CD8-positive, alpha-beta memory T cell (primary cell): ENCODE data around the gene RFC4. TPM values are rescaled to one million over a fixed set of nuclear protein-coding genes. Genes with fewer than 3 reads are reported as not detected.
A peak's percentile ranks its signal among the peaks of the same experiment; 100 is the strongest.

Source experiments
- CTCF ChIA-PET: fragments of 350-600 bp; sonication (Branson Sonifier 250); formaldehyde crosslinking; loops from one replicate; lab custom pipeline; 2021; ENCODE audit warnings: antibody characterized with exemption; lab: Charles Lee
- POLR2A ChIA-PET: fragments of 350-600 bp; sonication (Branson Sonifier 250); formaldehyde crosslinking; loops from one replicate; lab custom pipeline; 2021; ENCODE audit warnings: antibody characterized with exemption; lab: Charles Lee
- DNase-seq, 5 donors: peaks; one replicate each; pipeline versions ENCODE4 v3.0.0 to v3.0.0-alpha.2; 2020 to 2022; ENCODE audit warnings: mixed read lengths in 1 of 5
- H3K27ac ChIP-seq: one replicate; pipeline ENCODE4 v1.7.0; 2013; ENCODE audit warnings: low read depth, mild to moderate bottlenecking, low read length, moderate library complexity
- H3K27me3 ChIP-seq: 2 replicates; pipeline ENCODE4 v1.7.0; 2013; ENCODE audit warnings: low read length, mild to moderate bottlenecking; ENCODE audit not compliant: insufficient read depth, poor library complexity, severe bottlenecking
- H3K36me3 ChIP-seq: 2 replicates; pipeline ENCODE4 v1.7.0; 2013; ENCODE audit warnings: mild to moderate bottlenecking, low read length, moderate library complexity; ENCODE audit not compliant: insufficient read depth
- H3K4me1 ChIP-seq: 2 replicates; pipeline ENCODE4 v1.7.0; 2013; ENCODE audit warnings: mild to moderate bottlenecking, low read length, moderate library complexity; ENCODE audit not compliant: insufficient read depth
- H3K4me3 ChIP-seq: 2 replicates; pipeline ENCODE4 v1.7.0; 2013; ENCODE audit warnings: mild to moderate bottlenecking, low read length
- H3K9me3 ChIP-seq: 2 replicates; pipeline ENCODE4 v1.7.0; 2013; ENCODE audit warnings: mild to moderate bottlenecking, low read length
- H3K27ac Mint-ChIP-seq, 8 donors: one replicate each; pipeline ENCODE4 v1.8.0; 2020 to 2021; ENCODE audit warnings: mixed read lengths in 8 of 8, mild to moderate bottlenecking in 6 of 8, inconsistent platforms in 3 of 8, moderate library complexity in 3 of 8
- H3K27me3 Mint-ChIP-seq, 2 donors: one replicate each; pipeline ENCODE4 v1.8.0; 2020 to 2021; ENCODE audit warnings: mixed read lengths in 2 of 2, mild to moderate bottlenecking in 1 of 2, moderate library complexity in 1 of 2
- H3K36me3 Mint-ChIP-seq, 3 donors: one replicate each; pipeline ENCODE4 v1.8.0; 2020 to 2021; ENCODE audit warnings: mixed read lengths in 3 of 3, inconsistent platforms in 1 of 3, mild to moderate bottlenecking in 1 of 3
- H3K4me1 Mint-ChIP-seq, 3 donors: one replicate each; pipeline ENCODE4 v1.8.0; 2020 to 2021; ENCODE audit warnings: mixed read lengths in 3 of 3, inconsistent platforms in 1 of 3, mild to moderate bottlenecking in 1 of 3
- H3K4me3 Mint-ChIP-seq, 7 donors: one replicate each; pipeline ENCODE4 v1.8.0; 2020 to 2021; ENCODE audit warnings: mixed read lengths in 7 of 7, mild to moderate bottlenecking in 6 of 7, moderate library complexity in 4 of 7, inconsistent platforms in 2 of 7
- H3K9me3 Mint-ChIP-seq, 5 donors: one replicate each; pipeline ENCODE4 v1.8.0; 2020 to 2022; ENCODE audit warnings: mixed read lengths in 5 of 5, mild to moderate bottlenecking in 3 of 5, moderate library complexity in 2 of 5, inconsistent platforms in 1 of 5
- polyA plus RNA-seq: library from polyadenylated mRNA; unstranded; fragments of 300-500 nt; fragmentation: Illumina TruSeq; gene quantifications from one replicate; pipeline ENCODE4 v1.2.3, GENCODE V29; 2021
- total RNA-seq, 2 experiments: library from RNA; stranded (reverse); gene quantifications; one replicate each; pipeline ENCODE4 v1.2.3, GENCODE V29; 2021

RFC4 gene
- total and polyA plus RNA-seq, 3 experiments from 2014 or later = 23.9 to 110 (median 106) TPM

- no peak overlapping the region for H3K27ac ChIP-seq
- Mint-ChIP-seq H3K9me3 (no peaks in the 10 kb centered on the region), H3K4me3 (peak overlapping the region in 1 of 7 donors; percentile 28), H3K27me3 (no peaks in the 10 kb centered on the region), H3K27ac (peak overlapping the region in 7 of 8 donors; percentile 37 to 97 (median 76)), H3K36me3 (peaks cover 27 to 89% (median 43%) of the 10 kb centered on the region in 3 donors), H3K4me1 (peaks cover 42 to 56% (median 52%) of the 10 kb centered on the region in 3 donors)
- ChIA-PET CTCF (interaction anchor here (0.9 to 1.5 kb wide), 3 partner anchors 18 to 174 kb away, joined by 3 to 4 read pairs (median 3); no protein-coding TSS in a partner anchor), POLR2A (interaction anchor here (2.6 kb wide), 1 partner anchor 16 kb away, joined by 9 read pairs; the partner anchor contains the start of gene RFC4)
- H3K9me3 ChIP-seq = no peaks in the 10 kb centered on the region
- peaks cover 35% of the 10 kb centered on the region for H3K4me1 ChIP-seq
- H3K4me3 ChIP-seq = no peak overlapping the region
- no peaks in the 10 kb centered on the region for H3K27me3 ChIP-seq
- DNase-seq = no peak
- peaks cover 53% of the 10 kb centered on the region for H3K36me3 ChIP-seq
Measured at GRCh38 chr3:186790261-186790981, 15.9 kb downstream of the RFC4 start.

DNA sequence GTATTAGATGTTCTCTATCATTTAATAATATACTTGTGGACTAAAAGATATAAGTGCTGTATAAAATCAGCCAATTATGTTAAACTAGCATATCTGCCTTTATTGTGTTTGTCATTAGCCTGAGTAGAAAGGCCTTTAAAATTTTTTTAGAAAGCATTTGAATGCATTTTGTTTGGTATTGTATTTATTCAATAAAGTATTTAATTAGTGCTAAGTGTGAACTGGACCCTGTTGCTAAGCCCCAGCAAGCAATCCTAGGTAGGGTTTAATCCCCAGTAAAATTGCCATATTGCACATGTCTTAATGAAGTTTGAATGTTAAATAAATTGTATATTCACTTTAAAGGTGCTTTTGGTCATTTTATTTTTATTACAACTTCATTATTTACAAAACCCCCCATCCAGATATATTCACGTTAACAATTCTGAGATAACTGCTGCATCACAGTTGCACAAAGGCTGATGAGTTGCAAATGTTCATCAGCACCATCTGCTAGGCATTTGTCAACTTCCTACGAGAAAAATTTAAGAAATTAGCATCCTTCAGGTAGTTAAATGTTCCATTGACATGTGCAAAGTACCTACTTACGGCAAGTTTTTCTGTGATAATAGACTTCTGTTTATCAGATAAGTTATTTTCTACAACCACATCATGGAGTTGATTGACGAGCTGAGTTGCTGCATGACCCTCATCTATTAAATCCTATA is 16.6 kb downstream of the RFC4 start:
- peaks cover 48 to 63% (median 59%) of the 10 kb centered on the region in 3 donors for H3K4me1 Mint-ChIP-seq
- Histone ChIP-seq H3K4me3 (no peak overlapping the region), H3K27me3 (no peaks in the 10 kb centered on the region), H3K36me3 (peaks cover 60% of the 10 kb centered on the region), H3K4me1 (peaks cover 42% of the 10 kb centered on the region), H3K27ac (no peak overlapping the region), H3K9me3 (no peaks in the 10 kb centered on the region)
- ChIA-PET CTCF (interaction anchor here (0.9 to 1.5 kb wide), 4 partner anchors 8 to 173 kb away, joined by 3 to 4 read pairs (median 4); no protein-coding TSS in a partner anchor), POLR2A (interaction anchor here (2.6 kb wide), 1 partner anchor 17 kb away, joined by 9 read pairs; the partner anchor contains the start of gene RFC4)
- H3K36me3 Mint-ChIP-seq = peaks cover 35 to 93% (median 50%) of the 10 kb centered on the region in 3 donors
- H3K27ac Mint-ChIP-seq = peak overlapping the region; percentile 42 to 99 (median 74)
- DNase-seq = no peak
- no peaks in the 10 kb centered on the region for H3K9me3 Mint-ChIP-seq
- peak overlapping the region in 2 of 7 donors; percentile 22 to 37 for H3K4me3 Mint-ChIP-seq
- H3K27me3 Mint-ChIP-seq = no peaks in the 10 kb centered on the region

DNA sequence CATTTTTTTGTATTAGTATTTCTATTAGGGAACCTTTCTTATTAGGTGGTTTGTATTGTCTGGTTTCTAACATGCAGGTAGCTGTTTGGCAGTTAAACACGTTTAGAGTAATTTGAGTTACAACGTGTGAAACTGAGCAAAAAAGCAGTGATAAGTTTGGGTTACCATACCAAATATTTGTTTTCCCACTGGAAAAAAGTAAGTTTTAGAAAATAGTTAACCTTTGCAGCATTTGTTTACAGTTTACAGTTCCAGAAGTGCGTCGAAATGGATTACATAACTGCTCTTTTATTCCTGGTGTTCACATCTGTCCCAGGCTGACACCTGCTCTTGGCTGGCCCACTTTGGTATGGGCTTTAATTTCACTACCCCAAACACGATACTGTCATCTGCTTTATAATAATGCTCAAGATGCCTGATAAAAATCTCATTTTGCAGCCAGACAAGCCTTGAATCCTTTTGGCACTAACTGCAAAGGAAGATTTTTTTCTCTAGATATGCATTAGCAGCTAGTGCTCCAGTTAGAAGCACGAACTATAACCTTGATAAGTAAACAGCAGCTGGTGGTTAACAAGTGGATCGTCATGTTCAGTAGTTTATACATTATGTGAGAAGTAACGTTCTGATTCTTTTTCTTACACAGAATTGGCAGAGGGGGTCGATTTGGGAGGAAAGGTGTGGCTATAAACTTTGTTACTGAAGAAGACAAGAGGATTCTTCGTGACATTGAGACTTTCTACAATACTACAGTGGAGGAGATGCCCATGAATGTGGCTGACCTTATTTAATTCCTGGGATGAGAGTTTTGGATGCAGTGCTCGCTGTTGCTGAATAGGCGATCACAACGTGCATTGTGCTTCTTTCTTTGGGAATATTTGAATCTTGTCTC is 17.6 kb downstream of the RFC4 start:
- no peaks in the 10 kb centered on the region for H3K9me3 ChIP-seq
- ChIA-PET CTCF (interaction anchor here (1.2 kb wide), 1 partner anchor 9 kb away, joined by 4 read pairs; no protein-coding TSS in a partner anchor), POLR2A (interaction anchor here (1.3 to 2.6 kb wide), 2 partner anchors 16 to 18 kb away, joined by 4 to 9 read pairs; partner anchors contain the start of gene RFC4)
- peak overlapping the region; percentile 37 to 99 (median 99) for H3K4me3 Mint-ChIP-seq
- peaks cover 54 to 71% (median 67%) of the 10 kb centered on the region in 3 donors for H3K4me1 Mint-ChIP-seq
- peaks cover 42 to 93% (median 58%) of the 10 kb centered on the region in 3 donors for H3K36me3 Mint-ChIP-seq
- no peak overlapping the region for H3K4me3 ChIP-seq
- no peaks in the 10 kb centered on the region for H3K9me3 Mint-ChIP-seq
- H3K27ac ChIP-seq = no peak overlapping the region
- H3K27me3 ChIP-seq = no peaks in the 10 kb centered on the region
- no peak for DNase-seq
- H3K27me3 Mint-ChIP-seq = peaks cover 0 to 1% of the 10 kb centered on the region in 2 donors
- H3K4me1 ChIP-seq = peaks cover 47% of the 10 kb centered on the region
- peak overlapping the region; percentile 67 to 100 (median 94) for H3K27ac Mint-ChIP-seq
- peaks cover 67% of the 10 kb centered on the region for H3K36me3 ChIP-seq

- H3K27me3 ChIP-seq = no peaks in the 10 kb centered on the region
- peak overlapping the region; percentile 4 for H3K4me3 ChIP-seq
- peaks cover 47% of the 10 kb centered on the region for H3K4me1 ChIP-seq
- peak overlapping the region; percentile 88 to 99 (median 99) for H3K4me3 Mint-ChIP-seq
- POLR2A ChIA-PET = interaction anchor here (1.3 kb wide), 1 partner anchor 15 kb away, joined by 4 read pairs; no protein-coding TSS in a partner anchor
- H3K9me3 ChIP-seq = no peaks in the 10 kb centered on the region
- H3K4me1 Mint-ChIP-seq = peaks cover 57 to 76% (median 67%) of the 10 kb centered on the region in 3 donors
- peaks cover 47 to 95% (median 55%) of the 10 kb centered on the region in 3 donors for H3K36me3 Mint-ChIP-seq
- H3K27ac ChIP-seq = no peak overlapping the region
- H3K27me3 Mint-ChIP-seq = peaks cover 0 to 8% of the 10 kb centered on the region in 2 donors
- CTCF ChIA-PET = interaction anchor here (1.2 kb wide), 1 partner anchor 10 kb away, joined by 4 read pairs; no protein-coding TSS in a partner anchor
- H3K27ac Mint-ChIP-seq = peak overlapping the region; percentile 67 to 100 (median 94)
- H3K36me3 ChIP-seq = peaks cover 67% of the 10 kb centered on the region
- H3K9me3 Mint-ChIP-seq = peaks cover 0 to 4% (median 0%) of the 10 kb centered on the region in 5 donors
- no peak for DNase-seq
Measured at GRCh38 chr3:186787642-186788481, 18.4 kb downstream of the RFC4 start.

GRCh38 chr3:186786922-186787321 is 19.4 kb downstream of the RFC4 start:
- Histone ChIP-seq H3K9me3 (no peaks in the 10 kb centered on the region), H3K36me3 (peaks cover 67% of the 10 kb centered on the region), H3K27ac (no peak overlapping the region), H3K4me3 (peak overlapping the region; percentile 4), H3K27me3 (no peaks in the 10 kb centered on the region), H3K4me1 (peaks cover 51% of the 10 kb centered on the region)
- H3K36me3 Mint-ChIP-seq = peaks cover 47 to 91% (median 54%) of the 10 kb centered on the region in 3 donors
- H3K27me3 Mint-ChIP-seq = peaks cover 0 to 11% of the 10 kb centered on the region in 2 donors
- CTCF ChIA-PET = no interaction called here
- H3K4me3 Mint-ChIP-seq = peak overlapping the region; percentile 88 to 99 (median 99)
- peaks cover 66 to 85% (median 77%) of the 10 kb centered on the region in 3 donors for H3K4me1 Mint-ChIP-seq
- peak overlapping the region; percentile 67 to 100 (median 94) for H3K27ac Mint-ChIP-seq
- no peak for DNase-seq
- POLR2A ChIA-PET = interaction anchor here (1.3 kb wide), 1 partner anchor 15 kb away, joined by 4 read pairs; no protein-coding TSS in a partner anchor
- H3K9me3 Mint-ChIP-seq = peaks cover 0 to 4% (median 0%) of the 10 kb centered on the region in 5 donors

- POLR2A ChIA-PET = interaction anchor here (1.2 to 4.8 kb wide), 4 partner anchors 13 to 848 kb away, joined by 3 to 106 read pairs (median 26); partner anchors contain the start of genes RFC4 and TRA2B
Measured at GRCh38 chr3:186785495-186786018, 20.7 kb downstream of the RFC4 start.

More at GRCh38 chr3:186785495-186786018, 20.7 kb downstream of the RFC4 start:
- no peak for DNase-seq
- no peaks in the 10 kb centered on the region for H3K9me3 ChIP-seq
- Mint-ChIP-seq H3K9me3 (peaks cover 0 to 4% (median 0%) of the 10 kb centered on the region in 5 donors), H3K4me3 (peak overlapping the region; percentile 96 to 99 (median 99)), H3K27me3 (peaks cover 0 to 11% of the 10 kb centered on the region in 2 donors), H3K4me1 (peaks cover 66 to 78% (median 76%) of the 10 kb centered on the region in 3 donors), H3K36me3 (peaks cover 47 to 80% (median 49%) of the 10 kb centered on the region in 3 donors), H3K27ac (peak overlapping the region; percentile 65 to 100 (median 99))
- H3K27me3 ChIP-seq = no peaks in the 10 kb centered on the region
- H3K4me1 ChIP-seq = peaks cover 51% of the 10 kb centered on the region
- CTCF ChIA-PET = interaction anchor here (0.6 to 3.8 kb wide), 3 partner anchors 21 to 169 kb away, joined by 4 to 13 read pairs (median 4); partner anchors contain the start of gene RFC4
- H3K36me3 ChIP-seq = peaks cover 64% of the 10 kb centered on the region
- H3K4me3 ChIP-seq = peak overlapping the region; percentile 99
- H3K27ac ChIP-seq = peak overlapping the region; percentile 98
